ENCODE data around the gene REXO1.

Gene REXO1

DNA sequence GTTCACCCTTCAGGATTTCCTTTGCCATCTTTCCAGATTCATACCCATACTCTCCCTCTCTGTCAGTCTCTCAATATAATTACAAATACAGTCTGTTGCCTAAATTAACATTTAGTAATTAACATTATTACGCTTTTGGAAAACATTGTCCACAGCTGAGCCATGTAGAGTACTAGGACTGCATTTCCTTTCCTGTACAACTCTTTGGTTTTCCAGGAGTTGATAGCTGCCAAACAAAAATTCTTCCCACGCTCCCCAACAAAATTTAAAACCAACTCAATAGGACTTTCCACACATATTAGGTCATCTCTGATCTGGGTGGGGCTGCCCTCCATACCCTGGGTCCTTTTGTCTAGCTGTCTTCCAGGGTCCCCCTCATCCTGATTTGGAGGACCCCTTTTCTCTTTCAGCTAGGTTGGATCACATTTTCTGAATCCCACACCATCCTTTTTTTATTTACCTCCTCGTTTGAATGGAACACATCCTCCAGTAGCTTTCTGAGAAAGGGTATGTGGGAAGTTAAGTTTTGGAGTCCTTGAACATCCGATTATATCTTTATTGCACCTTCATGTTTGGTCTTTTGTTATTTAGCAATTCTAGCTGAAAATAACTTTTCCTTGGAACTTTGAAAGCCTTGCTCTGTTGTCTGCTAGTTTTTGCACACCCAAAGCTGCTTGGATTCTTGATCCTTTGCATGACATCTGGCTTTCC, 77.3 kb downstream of the REXO1 start:
- in situ Hi-C loops (cut with MboI; ENCODE audit: low sequenced_read_pairs): loop anchor here (10.0 kb wide), 1 partner anchor 96 kb away; no protein-coding TSS in a partner anchor

DNA sequence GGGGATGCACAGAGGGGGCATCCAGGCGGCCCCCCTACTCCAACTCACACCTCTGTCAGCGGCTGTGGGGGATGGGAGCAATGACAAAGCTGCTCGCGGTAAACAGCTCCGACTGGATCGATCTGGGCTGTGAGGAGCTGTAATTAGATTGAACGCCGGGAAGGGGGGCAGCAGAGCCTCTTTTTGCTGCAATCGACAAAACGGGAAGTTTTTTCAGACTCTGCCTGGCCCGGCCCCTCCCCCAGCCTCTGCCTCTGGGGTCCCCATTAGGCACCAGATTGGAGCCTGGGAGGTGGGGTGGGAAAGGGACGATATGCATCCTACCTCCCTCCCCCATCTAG, 78.7 kb downstream of the REXO1 start:
- in situ Hi-C loops (cut with MboI; ENCODE audit: low sequenced_read_pairs): no loop called here

DNA sequence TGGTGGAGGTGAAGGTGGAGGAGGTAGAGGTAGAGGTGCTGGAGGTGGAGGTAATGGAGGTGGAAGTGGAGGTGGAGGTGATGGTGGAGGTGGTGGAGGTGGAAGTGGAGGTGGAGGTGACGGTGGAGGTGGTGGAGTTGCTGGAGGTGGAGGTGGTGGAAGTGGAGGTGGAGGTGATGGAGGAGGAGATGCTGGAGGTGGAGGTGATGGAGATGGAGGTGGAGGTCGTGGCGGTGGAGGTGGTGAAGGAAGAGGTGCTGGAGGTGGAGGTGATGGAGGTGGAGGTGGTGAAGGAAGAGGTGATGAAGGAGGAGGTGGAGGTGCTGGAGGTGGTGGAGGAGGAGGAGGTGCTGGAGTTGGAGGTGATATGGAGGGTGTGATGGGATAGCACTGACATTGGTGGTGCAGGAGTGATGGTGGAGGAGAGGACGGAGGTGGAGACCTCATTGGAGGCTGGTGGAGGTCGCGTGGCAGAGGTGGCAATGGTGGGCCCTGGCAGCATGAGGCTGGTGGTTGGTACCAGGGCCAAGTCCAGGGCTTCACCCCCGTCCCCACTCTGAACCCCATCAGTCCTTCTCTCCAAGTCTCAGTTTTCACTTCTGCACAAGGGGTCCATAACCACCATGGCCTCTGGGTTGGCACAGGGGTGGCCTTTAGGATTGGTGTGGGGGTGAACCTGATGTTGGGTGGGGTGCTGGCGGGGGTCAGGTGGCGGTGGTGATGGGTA, 79.2 kb downstream of the REXO1 start:
- in situ Hi-C loops (cut with MboI; ENCODE audit: low sequenced_read_pairs): no loop called here

DNA sequence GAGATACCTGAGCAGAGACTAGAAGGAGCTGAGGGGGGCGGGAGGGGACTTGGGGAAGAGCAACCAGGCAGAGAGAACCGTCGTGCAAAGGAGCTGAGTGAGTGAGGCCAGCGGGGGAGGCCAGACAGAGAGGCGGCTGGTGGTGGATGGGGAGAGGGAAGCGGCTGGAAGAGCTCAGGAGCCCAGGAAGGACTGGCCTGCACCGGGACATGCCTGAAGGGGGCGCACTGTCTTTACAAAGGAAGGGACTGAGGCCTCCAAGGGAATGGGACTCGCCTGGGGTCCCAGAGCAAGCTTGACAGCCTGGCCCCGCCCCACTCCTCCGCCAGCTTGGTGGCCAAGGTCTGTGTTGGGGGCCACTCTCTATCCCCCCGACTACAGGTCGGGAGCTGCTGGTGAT, 80.0 kb downstream of the REXO1 start:
- in situ Hi-C loops (cut with MboI; ENCODE audit: low sequenced_read_pairs): no loop called here

DNA sequence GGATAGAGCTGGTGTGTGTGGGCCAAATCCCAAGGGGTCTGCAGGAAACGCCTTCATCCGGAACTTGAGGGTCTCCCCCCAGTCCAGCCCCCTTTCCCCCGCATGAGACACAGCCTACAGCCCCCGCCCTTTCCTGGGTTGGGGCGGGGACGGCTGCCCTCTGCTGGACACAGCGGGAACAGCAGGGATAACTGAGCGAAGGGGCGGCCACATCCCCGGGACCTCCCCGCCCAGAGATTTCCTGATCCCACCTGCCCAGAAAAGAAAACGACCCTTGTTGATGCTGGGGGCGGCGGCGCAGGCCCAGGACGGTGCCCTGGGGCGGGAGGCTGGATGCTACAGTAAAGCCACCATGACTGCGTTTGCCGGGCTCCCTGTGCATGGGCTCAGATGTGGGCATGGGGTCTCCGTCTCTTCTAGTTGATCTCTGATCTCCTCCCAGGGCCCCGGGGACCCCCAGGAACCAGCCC, 80.8 kb downstream of the REXO1 start:
- in situ Hi-C loops (cut with MboI; ENCODE audit: low sequenced_read_pairs): no loop called here

DNA sequence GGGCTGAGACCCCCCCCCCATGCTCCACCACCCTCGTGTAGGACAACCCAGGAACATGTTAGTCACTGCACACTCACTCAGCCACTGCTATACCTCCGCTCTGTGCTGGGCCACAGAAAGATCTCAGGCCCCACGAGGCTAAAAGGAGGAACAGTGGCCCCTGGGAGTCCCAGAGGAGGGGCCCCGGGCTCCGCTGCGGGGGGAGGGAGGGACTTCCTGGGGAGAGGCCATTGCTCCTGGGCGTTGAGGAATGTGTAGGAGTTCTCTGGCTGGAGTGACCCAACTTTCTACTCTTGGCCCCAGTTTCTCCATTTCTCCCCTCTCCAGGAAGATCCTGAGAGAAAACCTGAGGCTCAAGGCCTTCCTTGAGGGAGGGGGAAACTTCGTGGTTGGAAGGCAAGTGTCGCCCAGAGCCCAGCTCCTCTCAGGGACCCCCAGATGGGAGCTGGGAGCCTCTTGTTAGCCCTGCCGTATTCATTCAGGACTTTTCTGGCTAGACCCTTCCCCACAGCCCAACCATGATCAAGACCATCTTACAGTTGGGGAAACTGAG, 81.4 kb downstream of the REXO1 start:
- in situ Hi-C loops (cut with MboI; ENCODE audit: low sequenced_read_pairs): no loop called here

DNA sequence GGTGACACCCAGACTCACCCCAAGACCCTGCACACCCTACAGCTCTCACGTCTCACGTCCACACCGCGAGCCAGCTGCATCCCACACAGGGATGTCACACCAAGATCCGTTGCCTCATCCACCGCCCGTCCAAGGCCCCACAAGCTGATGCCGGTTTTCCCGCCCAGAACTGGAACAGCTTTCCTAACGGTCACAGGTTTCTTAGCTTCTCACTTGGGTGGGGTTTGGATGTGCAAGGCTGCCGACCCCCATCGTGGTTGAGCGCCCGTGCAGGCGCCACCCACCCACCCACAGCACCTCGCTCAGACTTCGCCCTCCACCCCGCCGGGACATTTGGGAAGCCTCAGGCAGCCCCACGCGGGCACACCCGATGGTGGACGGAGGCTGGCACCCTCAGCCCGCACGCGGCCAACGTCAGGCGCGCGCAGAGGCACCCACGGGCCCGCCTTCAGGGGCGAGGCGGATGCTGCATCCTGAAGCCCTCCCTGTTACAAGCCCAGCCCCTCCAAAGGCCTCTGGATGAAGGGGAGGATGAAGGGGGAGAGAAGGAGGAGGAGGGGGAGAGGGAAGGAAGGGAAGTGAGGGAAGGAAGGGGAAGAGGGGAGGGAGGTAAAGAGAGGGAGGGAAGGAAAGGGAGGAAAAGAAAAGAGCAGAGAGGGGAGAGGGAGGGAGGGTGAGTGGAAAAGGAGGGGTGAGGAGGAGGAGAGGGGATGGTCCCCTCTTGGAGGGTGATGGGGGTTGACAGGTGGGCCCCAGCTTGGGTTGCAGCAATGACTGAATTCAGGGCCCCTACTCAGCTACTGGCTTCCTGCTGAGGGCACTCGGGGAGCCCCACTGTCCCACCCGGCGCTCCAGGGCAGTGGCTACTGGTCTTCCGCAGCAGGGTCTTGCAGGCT, 82.1 kb downstream of the REXO1 start:
- in situ Hi-C loops (cut with MboI; ENCODE audit: low sequenced_read_pairs): no loop called here
